NCI-H2107 treated with DMSO at 0.1 percent for 48 hours (cell line): ENCODE data around the gene C20orf202.

Experiments
- DNase-seq: peaks from one replicate; lab custom pipeline; 2025; ENCODE audit not compliant: unreplicated experiment; lab: John Stamatoyannopoulos, UW

Gene C20orf202

DNA sequence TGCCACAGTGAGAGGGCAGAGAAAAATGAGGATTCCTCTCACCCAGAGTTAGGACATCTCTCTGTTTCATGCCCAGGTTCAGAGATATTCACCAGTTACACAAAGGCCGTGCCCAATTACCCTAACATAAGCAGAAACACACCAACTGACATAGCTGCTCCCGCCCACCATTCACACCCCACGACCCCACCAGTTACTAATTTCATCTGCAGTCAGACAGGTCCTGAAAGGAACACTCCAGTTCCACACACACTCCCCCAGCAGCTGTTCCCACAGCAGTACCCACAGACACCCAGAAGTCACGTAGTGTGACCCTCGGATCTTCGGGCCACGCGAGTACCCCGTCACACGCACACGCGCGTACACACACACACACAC is 19.0 kb upstream of the C20orf202 start:
- DNase-seq = no peak

DNA sequence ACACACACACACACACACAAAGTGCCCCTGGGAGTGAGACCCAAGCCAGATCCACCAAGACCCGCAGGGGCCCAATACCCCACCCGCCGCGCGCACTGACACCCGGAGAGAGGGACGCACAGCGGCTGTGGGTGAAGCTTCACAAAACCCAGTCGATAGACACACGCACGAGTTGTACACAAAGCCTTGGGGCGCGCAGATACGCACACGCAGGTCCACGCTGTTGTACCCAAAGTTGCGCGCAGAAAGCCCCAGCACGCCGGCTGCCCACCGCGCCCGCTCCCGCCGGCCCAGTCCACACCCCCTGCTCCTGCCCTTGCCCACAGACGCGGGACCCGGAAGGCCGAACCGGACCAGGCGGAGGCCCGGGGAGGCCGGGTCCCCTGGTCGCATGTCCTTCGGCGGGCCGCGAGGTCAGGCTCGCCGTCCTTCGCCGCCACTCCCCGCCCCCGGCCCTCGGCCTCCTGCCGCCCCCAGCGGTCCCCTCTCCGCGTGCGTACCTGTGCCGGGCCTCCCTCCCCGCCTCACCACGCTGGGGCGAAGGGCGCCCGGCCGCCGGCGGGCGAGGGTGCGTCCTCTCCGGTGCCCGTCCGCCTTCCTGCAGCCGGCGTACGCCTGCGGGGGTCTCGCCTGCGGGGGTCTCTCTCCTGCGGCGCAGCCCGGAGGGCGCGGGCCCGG is 18.5 kb upstream of the C20orf202 start, which contains the start of gene TMEM74B:
TSS of gene TMEM74B (minus strand) at position 344 of the 678 bp plus-strand sequence. CDS start 1,180 bp downstream, outside the sequence.
- DNase-seq = no peak

DNA sequence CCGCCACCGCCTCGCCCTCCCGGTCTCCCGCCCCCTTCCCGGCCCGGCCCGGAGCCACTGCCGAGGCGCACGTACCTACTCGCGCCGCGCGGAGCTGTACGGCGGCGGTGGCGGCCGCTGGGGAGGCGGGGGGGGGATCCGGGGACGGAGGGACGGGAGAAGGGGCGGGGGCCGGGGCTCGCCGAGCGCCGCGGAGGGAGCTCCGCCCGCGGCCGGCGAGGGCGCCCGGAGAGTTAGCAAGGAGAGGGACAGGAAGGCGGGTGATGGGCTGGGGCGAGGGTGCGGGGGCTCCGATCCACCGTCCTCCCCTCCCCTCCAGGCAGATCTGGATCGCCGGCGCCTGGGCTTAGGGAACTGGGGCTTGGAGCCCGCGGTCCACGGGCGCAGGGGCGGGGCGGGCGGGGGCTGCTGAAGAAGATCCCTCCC is 17.9 kb upstream of the C20orf202 start:
- no peak for DNase-seq

DNA sequence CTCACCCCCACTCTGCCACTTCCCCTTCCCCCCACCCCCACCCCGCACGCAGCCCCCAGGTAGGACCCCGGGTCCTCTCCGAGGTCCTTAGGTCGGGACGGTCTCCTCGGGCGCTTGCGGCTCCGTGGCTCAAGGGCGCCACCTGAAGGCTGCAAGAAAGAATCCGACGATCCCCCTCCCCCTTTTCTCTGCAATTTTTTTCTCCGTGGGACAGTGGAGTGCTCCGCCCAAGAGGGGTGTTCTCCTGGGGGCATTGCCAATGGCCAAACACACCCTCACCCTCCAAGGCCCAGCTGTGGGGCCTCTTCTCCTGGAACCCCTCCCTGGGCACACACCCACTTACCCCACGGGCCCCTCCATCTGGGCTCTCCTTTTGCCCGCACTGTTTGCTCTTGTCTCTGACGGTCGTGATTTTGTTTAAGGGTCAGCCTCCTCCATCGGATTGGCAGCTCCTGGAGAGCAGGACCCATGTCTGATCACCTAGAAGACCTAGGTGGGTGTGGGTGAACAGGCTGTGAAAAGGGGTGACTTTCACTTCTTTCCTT is 17.4 kb upstream of the C20orf202 start:
- no peak for DNase-seq

DNA sequence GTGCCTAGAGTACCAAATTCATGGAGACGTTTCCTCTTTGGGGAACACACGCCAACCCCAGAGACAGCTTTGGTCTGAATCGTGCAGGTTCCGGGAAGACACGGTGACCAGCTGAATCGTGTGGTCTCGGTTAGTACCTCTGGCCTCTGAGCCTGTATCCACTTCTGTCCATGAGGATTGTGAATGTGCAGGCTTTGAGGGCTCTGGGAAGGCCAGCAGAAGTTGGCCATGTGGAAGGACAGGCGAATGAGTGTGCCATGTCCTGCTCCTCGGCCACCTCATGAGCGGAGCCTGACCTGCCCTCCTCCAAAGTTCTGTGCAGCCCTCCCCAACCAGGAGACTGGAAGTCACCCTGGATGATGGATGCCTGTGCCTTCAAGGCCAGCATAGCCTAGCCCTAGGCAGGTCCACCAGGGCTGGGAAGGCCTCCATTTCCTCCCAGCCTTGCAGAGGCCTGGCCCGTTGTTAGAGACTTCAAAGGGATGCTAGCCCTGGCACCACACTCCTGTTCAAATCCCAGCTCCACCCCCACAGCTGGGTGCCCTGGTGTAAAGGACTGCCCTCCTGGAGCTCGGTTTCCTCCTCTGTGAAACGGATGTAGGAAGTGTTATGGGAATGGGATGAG is 16.8 kb upstream of the C20orf202 start:
- DNase-seq = no peak

DNA sequence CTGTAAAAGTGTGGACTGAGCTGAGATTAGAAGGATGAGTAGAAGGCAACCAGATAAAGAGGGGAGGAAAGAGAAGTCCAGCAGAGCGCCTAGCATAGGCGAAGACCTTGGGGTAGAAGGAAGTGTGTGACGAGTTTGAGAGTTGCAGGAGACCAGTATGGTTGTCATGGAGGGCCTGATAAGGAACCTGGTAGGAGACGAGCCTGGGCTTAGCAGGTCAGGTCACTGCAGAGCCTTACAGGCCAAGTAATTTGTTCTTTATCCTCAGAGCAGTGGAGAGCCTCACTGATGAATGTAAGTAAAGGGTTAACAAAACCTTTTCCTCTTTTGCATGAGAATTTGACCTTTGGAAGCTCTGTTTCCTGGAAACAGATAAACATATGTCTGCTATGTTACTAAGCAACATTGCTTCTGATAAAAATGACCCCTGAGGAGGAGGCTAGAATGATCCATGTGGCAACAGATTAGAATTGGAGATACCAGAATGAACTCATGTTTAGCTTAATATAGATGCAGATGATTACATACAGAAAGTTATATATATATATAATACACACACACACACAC is 15.6 kb upstream of the C20orf202 start:
- no peak for DNase-seq

DNA sequence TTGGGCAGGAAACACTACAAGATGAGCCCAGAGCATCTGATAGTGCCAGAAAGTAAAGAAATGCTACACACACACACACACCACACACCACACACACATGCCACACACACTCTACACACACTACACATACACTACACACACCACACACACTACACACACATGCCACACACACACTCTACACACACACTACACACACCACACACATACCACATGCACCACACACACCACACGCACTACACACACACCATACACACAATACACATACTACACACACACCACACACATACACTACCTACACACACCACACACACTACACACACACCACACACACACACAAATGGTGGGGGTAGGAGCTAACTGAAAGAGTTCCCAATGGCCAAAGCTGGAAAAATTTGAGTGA is 14.9 kb upstream of the C20orf202 start:
- no peak for DNase-seq

DNA sequence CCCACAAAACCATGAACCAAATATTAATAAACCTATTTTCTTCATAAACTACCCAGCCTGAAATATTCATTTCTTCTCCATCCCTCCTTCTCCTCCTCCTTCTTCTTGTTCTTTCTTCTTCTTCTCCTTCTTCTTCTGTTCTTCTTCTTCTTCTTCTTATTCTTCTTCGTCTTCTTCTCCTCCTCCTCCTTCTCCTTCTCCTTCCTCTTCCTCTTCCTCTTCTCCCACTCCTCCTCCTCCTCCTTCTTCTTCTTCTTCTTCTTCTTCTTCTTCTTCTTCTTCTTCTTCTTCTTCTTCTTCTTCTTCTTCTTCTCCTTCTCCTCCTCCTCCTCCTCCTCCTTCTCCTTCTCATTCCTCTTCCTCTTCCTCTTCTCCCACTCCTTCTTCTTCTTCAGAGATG is 13.4 kb upstream of the C20orf202 start:
- no peak for DNase-seq

DNA sequence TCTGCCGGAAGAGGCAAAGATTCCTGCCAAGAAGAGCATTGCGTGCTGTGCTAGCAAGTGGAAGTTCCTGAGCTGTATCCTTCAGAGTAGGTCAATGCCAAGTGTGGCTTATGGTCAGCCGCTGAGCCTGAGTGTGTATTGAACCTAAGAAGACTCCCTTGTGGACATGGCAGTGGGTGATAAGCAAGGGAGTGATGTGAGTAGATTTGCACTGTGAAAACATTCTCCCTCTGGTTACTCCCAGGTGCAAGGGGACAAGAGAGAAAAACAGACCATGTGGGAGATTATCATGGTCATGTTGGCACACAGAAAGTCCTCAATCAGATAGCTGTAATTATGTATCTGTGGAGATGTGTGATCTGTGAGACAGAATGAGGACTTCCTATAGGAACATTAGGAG is 12.4 kb upstream of the C20orf202 start:
- no peak for DNase-seq

DNA sequence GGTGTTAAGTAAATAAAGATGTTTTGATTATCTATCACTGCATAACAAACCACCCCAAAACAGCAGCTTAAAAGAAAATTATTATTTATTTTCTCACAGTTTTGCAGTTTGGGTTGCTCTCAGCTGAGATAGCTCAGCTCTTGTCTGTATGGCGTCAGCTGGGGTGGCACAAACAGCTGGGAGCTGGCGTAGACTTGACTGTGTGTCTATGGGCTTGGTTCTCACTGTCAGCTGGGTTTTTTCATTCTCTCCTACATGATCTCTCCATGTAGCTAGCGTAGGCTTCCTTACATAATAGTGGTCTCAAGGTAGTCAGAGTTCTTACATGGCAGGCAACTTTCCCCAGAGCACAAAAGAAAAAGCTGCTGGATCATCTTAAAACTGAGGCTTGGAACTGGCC is 12.0 kb upstream of the C20orf202 start:
- DNase-seq = no peak

DNA sequence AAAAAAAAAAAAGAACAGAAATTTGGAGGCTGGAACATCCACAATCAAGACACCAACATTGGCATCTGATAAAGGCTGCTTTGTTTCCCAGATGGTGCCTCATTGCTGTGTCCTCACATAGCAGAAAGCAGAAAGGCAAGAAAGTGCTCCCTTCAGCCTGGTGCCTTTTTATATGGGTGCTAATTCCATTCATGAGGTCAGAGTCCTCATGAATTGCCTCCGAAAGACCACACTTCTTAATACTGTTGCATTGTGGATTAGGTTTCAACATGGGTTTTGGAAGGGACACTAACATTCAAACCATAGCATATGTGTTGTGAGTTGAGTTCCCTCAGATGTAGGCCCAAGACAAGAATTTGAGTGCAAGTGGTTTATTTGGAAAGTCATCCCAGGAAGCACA is 8.0 kb upstream of the C20orf202 start:
- DNase-seq = no peak

DNA sequence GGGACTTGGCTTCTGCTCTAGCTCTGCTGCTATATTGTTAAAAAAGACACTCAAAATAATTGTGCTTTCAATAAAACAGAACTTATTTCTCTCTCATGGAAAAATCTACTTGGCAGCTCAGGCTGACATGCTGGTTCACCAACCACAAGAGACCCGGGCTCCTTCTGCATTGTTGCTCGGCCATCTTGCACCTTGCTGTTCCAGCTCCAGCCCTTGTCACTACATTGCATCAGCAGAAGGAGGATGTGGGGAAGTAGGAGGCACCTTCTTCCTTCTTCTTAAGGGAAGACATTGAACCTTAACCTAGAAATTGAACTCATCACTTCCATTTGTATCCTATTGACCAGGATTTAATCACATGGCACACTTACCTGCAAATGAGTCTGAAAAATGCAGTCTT is 6.6 kb upstream of the C20orf202 start:
- no peak for DNase-seq

DNA sequence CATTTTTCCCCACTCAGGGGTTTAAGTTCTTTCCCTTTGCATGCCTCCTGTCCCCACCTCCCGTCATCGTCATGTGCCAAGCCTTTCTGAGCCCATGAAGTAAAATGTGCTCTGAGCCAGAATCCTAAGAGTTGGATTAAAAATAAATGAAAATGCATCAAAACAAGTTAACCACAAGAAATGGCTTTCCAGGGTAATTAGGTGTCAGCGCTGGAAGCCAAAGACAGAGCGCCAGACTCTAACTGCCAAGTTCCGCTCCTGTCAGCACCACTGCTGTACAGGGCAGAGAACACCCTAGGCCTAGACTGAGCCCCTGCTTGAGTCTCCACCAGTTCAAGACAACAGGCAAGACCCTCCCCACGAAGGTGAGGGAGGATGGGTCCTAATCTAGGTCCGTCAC is 5.5 kb upstream of the C20orf202 start:
- DNase-seq = no peak

DNA sequence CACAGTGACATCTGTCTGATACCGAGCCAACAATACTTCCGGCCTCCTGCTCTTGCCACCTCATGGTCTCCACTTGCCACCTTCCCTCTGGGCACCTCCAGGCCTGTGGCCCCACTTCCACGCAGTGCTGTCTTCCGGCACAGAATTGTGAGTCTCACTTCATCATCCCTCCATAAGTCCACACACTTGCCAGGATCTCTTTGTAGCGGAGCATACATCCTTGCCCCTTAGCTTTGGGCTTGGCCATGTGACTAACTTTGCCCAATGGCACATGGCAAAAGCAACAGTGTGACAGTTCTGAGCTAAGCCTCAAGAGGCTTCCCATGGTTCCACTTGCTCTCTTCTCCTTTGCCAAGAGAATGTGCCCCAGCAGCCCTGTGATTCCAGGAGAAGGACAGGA is 4.5 kb upstream of the C20orf202 start:
- no peak for DNase-seq

DNA sequence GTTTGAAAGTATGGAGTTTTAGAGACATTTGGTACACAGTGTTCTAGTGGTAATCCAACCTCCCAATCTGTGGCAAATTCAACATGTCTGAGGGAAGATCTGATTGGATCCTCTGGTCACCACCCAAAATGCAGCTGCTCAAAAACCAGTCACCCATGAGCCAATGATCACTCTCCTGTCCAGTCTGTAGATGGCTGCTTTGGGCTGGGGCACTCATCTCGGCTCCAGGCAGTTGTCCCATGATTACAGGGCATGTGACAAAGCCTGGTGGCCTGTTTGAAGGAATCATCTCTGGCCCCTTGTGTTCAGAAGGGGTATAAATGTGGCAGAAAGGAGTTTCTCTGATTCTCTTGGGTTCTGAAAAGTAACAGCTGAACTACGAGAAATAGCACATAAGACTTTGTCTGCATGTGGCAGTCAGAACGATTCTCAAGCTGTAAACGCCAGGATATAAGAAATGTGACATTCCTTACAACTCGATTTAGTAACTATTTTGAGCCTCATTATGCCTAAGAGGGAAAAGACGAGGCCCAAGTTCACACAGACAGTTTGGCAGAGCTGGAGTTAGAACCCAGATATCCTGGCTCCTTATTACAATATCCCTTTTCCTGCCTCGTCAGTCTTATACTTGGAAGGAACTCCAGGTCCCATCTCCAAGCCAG is 3.9 kb upstream of the C20orf202 start:
- DNase-seq = no peak

DNA sequence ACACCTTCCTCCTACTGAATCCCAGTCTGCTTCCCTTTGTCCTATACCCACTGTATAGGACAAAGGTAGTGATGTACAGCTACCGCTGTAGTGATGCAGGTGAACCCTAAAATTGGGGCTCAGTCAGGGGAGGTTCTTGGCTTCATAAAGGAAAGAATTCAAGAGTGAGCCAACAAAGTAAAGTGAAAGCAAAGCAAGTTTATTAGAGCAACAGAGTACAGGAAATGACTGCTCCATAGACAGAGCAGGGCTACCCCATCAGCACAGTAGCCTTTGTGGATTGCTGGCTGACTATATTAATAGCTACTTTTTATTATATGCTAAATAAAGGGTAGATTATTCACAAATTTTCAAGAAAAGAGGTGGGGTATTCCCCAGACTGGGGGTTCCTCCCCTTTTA is 3.3 kb upstream of the C20orf202 start:
- DNase-seq = no peak

DNA sequence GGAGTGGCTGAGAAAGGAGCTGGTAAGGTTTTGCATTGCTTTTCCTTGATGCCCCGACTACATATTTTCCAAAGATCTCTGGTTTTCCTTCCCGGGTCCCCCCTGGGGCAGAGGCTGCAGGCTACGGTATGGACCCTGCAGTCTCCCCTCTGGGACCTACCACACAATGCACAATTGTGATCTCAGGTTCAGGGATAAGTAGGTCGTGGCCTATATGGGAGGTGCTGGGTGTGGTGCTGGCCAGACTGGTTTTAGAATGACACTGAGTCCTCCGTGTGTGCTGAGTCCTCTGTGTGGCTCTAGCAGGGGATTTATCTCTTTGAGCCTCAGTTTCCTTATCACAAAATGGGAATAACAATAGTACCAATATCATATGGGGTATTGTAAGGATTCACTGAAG is 376 bp downstream of the C20orf202 start:
- no peak for DNase-seq

DNA sequence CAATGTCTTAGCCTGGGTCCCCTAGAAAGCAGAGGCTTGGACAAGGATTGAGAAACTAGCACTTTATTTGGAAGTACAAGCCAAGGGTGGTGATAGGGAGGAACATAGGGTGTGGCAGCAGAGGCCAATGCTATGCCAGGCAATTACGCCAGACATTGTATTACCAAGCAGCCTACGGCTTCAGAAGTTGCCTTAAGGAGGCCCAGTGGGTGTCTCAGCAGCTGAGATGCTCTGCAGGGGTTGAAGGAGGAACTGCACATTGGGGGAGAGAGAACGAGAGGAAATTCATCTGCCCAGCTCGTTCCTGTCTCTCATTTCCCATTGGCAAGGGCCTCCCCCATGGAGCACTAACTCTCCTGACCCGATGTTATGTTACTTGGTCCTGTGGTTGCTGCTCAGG is 859 bp downstream of the C20orf202 start:
- DNase-seq = no peak

DNA sequence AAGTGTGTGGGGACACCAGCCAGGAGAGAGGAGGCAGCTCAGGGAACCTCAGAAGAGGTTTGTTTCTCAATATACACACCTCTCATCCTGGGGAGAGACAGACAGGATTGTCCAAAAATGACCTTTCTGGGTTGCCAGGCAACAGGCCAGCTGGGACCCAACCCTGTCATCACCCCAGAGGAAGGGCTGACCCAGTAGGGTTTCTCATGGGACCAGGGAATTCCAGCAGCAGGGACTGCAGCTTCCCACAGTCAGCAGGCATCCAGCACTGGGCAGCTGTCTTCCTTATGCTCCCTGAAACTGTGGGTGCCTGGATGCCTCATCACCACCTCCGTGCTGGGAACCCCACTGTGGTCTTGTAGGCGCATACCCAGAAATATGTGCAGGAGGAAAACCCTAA is 1.3 kb downstream of the C20orf202 start:
- DNase-seq = no peak

DNA sequence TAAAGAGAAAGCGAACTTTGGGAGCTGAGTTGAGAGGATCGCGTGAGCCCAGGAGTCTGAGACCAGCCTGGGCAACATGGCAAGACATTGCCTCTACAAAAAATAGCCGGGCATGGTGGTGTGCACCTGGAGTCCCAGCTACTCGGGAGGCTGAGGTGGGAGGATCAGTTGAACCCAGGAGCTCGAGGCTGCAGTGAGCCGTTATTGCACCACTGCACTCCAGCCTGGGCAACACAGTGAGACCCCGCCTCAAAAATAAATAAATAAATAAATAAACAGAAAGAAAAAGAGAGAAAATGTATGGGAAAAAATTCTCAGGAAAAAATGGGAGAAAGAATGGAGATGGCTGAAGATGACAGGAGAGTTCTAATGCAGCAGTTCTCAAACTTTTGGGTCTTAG is 2.5 kb downstream of the C20orf202 start:
- no peak for DNase-seq

DNA sequence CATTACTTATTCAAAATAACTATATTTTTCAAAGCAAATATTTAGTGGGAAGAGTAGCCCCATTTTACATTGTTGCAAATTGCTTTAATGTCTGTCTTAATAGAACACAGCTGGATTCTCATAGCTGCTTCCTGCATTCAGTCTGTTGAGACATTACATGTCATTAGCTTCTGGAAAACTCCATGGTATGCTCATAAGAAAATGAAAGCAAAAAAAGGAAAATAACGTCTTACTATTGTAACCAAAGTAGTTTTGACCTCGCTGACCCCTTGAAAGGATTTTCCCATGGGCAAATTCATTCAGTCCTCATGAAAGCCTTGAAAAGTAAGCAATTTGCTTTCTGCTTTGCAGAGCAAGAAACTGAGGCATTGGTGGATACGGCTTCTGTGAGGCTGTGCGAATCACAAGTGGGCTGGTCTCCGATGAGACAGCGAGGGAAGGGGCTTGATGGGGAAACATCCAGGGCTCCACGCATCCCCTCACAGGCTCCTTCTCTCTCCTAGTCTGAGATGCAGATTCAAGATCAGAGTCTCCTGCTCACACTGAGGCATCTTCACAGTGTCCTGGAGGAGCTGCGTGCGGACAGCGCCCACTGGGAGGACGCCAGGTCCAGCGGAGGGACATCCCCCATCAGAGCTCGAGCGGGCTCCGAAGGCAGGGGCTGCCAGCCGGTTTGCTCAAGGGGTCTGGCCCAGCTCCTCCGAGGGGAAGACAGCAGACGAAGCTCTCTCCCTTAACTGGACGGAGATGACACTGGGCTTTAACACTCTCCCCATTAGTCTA is 3.3 kb downstream of the C20orf202 start:
- DNase-seq = no peak
